Upper lobe of left lung (tissue), 6 donors: Measurements from ENCODE around the gene MAPK7. TPM values are rescaled to one million over a fixed set of nuclear protein-coding genes. Genes with fewer than 3 reads are reported as not detected.
A peak's percentile ranks its signal among the peaks of the same experiment; 100 is the strongest.

Source experiments
- ATAC-seq, 2 donors: fragments of 200-7000 bp; cut with Tn5 transposase; one replicate each; pipeline ENCODE4 v1.9.1; 2022; ENCODE audit warnings: mild to moderate bottlenecking in 2 of 2, moderate library complexity in 2 of 2; ENCODE audit not compliant: low FRiP score in 2 of 2
- DNase-seq, 2 donors: peaks; one replicate each; pipeline ENCODE4 v3.0.0-alpha.2; 2019 to 2020
- H3K27ac ChIP-seq, 4 donors: fragments of 200-600 bp; sonication (generic); one replicate each; pipeline ENCODE4 v1.5.1; 2016 to 2019
- H3K27me3 ChIP-seq, 4 donors: fragments of 200-600 bp; sonication (generic); one replicate each; pipeline ENCODE4 v1.5.1; 2017 to 2019
- H3K36me3 ChIP-seq, 4 donors: fragments of 200-600 bp; sonication (generic); one replicate each; pipeline ENCODE4 v1.5.1; 2016 to 2019
- H3K4me1 ChIP-seq, 4 donors: fragments of 200-600 bp; sonication (generic); one replicate each; pipeline ENCODE4 v1.5.1; 2018 to 2019
- H3K4me3 ChIP-seq, 4 donors: fragments of 200-600 bp; sonication (generic); one replicate each; pipeline ENCODE4 v1.5.1; 2017 to 2019; ENCODE audit warnings: mild to moderate bottlenecking in 2 of 4, moderate library complexity in 1 of 4
- H3K9me3 ChIP-seq, 4 donors: fragments of 200-600 bp; sonication (generic); one replicate each; pipeline ENCODE4 v1.5.1; 2018 to 2019
- EP300 ChIP-seq, 4 donors: sonication (generic); formaldehyde crosslinking; IDR thresholded peaks; one replicate each; pipeline ENCODE4 v1.5.1; 2017; ENCODE audit warnings: antibody characterized with exemption in 4 of 4, control low read depth in 2 of 4
- POLR2A ChIP-seq, 4 donors: fragments of 450-650 bp; IDR thresholded peaks; one replicate each; pipeline ENCODE4 v1.5.1; 2016 to 2017; ENCODE audit warnings: antibody characterized with exemption in 4 of 4, mild to moderate bottlenecking in 2 of 4
- POLR2AphosphoS5 ChIP-seq, 2 donors: sonication (generic); formaldehyde crosslinking; IDR thresholded peaks; one replicate each; pipeline ENCODE4 v1.5.1; 2017; ENCODE audit warnings: antibody characterized with exemption in 2 of 2
- WGBS, 2 donors: methylation state at CpG; one replicate each; pipeline ENCODE4 v1.1.5; 2017 to 2018; 5-methylcytosine and 5-hydroxymethylcytosine counted together
- total RNA-seq, 6 donors: library from RNA; depleted of rRNA in 4 of 6; stranded (reverse); fragments of >200 nt in 4 of 6; gene quantifications; one replicate each; pipeline versions ENCODE4 v1.1.0 to v1.2.1, GENCODE V29; 2016 to 2021
- TF ChIP-seq, protein P1 (sequence below), 6 experiments: fragments of 450-650 bp in 4 of 6; fragments of 200-600 bp in 2 of 6; sonication (generic) in 2 of 6; IDR thresholded peaks; one replicate each; pipeline ENCODE4 v1.5.1; 2016 to 2019; ENCODE audit warnings: antibody characterized with exemption in 6 of 6
- donor health status: DM: no; HTN: no; CAD: no; lungs with moderate emphysema.
- donor health status: DM: no; HTN: yes; CAD: no; lungs with severe emphysema.

MAPK7 gene
- total RNA-seq, 6 donors from 2014 or later: 20.1 to 77.2 (median 37.6) TPM

GRCh38 chr17:19331134-19331533, 47.2 kb upstream of the MAPK7 start:
- ATAC-seq (no peak), DNase-seq (no peak)
- TF ChIP-seq EP300 (IDR thresholded peaks at IDR 0.05) (no peak), POLR2A (IDR thresholded peaks at IDR 0.05) (no peak), POLR2AphosphoS5 (IDR thresholded peaks at IDR 0.05) (no peak)
- TF ChIP-seq, protein P1, sequence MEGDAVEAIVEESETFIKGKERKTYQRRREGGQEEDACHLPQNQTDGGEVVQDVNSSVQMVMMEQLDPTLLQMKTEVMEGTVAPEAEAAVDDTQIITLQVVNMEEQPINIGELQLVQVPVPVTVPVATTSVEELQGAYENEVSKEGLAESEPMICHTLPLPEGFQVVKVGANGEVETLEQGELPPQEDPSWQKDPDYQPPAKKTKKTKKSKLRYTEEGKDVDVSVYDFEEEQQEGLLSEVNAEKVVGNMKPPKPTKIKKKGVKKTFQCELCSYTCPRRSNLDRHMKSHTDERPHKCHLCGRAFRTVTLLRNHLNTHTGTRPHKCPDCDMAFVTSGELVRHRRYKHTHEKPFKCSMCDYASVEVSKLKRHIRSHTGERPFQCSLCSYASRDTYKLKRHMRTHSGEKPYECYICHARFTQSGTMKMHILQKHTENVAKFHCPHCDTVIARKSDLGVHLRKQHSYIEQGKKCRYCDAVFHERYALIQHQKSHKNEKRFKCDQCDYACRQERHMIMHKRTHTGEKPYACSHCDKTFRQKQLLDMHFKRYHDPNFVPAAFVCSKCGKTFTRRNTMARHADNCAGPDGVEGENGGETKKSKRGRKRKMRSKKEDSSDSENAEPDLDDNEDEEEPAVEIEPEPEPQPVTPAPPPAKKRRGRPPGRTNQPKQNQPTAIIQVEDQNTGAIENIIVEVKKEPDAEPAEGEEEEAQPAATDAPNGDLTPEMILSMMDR (IDR thresholded peaks at IDR 0.05): no peak
- Histone ChIP-seq H3K9me3 (no peaks in the 10 kb centered on the region), H3K4me3 (no peak overlapping the region), H3K36me3 (peaks cover 0 to 33% (median 7%) of the 10 kb centered on the region in 4 donors), H3K4me1 (no peaks in the 10 kb centered on the region), H3K27me3 (no peaks in the 10 kb centered on the region), H3K27ac (no peak overlapping the region)
- 58 to 66% methylated on average over 4 of the region's 4 CpGs for WGBS, 2 donors

DNA sequence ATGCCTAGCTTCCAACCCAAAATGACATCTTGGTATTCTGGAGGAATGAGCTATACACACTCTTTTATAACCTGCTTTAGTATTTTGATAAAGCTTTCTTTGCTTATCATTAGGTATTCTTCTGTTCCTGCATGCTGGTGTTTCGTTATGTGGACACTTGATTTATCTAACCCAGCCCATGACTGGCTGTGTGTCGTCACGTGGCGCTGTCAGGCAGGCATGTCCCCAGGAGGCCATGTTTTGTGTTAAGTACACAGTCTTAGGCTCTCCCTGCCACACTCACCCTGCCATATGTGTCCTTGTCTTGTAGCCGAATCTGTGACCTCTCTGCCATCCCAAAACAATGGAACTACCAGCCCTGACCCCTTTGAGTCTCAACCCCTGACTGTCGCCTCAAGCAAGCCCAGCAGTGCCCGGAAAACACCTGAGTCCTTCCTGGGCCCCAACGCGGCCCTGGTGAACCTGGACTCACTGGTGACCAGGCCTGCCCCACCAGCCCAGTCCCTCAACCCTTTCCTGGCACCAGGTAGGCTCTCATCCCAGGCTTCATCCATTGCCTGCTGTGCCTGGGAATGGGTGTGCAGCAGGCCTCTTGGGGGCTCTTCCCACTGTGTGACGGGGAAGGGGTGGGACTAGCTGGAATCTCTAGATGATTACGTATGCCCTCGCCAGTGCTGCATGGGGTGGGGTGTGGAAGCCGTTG, 46.6 kb upstream of the MAPK7 start:
- ATAC-seq: no peak
- WGBS, 2 donors: 85 to 97% methylated on average over 10 to 13 of the region's 13 CpGs

DNA sequence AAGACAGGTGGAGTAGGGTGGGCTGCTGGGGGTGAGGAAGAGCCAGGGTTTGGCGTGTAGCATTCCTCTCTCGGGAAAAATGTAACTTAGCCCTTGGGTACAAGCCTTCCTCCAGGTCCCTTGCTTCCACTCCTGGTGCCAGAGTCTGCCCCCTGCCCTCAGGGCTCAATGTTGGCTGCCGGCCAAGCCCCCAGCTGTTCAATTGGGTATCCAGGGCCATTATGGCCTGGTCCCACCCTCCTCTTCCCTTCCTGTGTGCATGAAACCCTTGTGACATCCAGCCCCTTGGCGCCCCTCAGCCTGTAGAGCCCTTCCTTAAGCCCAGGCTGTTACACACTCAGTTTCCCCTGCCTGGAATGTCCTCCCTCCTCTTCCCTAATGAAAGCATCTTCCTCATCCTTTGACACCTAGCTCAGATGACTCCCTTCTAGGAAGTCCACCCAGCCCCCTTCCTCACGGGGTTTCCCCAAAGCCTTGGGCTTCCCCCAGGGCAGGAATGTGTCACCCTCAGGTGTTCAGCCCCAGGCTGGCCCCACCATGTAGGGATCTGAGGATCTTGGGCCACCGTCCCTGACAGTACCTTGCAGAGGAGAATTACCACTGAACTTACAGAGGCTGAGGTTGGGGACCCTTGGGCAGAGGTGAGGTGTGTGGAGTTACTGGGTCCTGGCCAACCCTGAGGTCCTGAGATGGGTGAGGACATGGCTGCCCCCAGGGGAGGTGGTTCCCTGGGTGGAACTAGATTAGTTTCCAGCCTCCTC, 45.7 kb upstream of the MAPK7 start:
- H3K36me3 ChIP-seq: peaks cover 0 to 33% (median 7%) of the 10 kb centered on the region in 4 donors
- no peak for TF ChIP-seq POLR2A (IDR thresholded peaks at IDR 0.05)
- TF ChIP-seq POLR2AphosphoS5 (IDR thresholded peaks at IDR 0.05): no peak
- TF ChIP-seq EP300 (IDR thresholded peaks at IDR 0.05): no peak
- TF ChIP-seq, protein P1 (IDR thresholded peaks at IDR 0.05): no peak
- H3K27ac ChIP-seq: no peak overlapping the region
- no peak overlapping the region for H3K4me3 ChIP-seq
- no peak for ATAC-seq
- H3K4me1 ChIP-seq: peaks cover 0 to 10% (median 4%) of the 10 kb centered on the region in 4 donors
- H3K9me3 ChIP-seq: no peaks in the 10 kb centered on the region
- peak in 1 of 2 donors; percentile 10 for DNase-seq
- 81 to 93% methylated on average over 5 to 6 of the region's 6 CpGs for WGBS, 2 donors
- H3K27me3 ChIP-seq: no peaks in the 10 kb centered on the region

More for the DNA sequence above, 46.6 kb upstream of the MAPK7 start:
- Histone ChIP-seq H3K27ac (no peak overlapping the region), H3K27me3 (no peaks in the 10 kb centered on the region), H3K9me3 (no peaks in the 10 kb centered on the region), H3K4me3 (no peak overlapping the region), H3K36me3 (peaks cover 0 to 33% (median 7%) of the 10 kb centered on the region in 4 donors), H3K4me1 (peaks cover 0 to 2% (median 0%) of the 10 kb centered on the region in 4 donors)
- no peak for DNase-seq
- TF ChIP-seq EP300 (IDR thresholded peaks at IDR 0.05) (no peak), POLR2A (IDR thresholded peaks at IDR 0.05) (no peak), POLR2AphosphoS5 (IDR thresholded peaks at IDR 0.05) (no peak)
- TF ChIP-seq, protein P1 (IDR thresholded peaks at IDR 0.05): no peak

- Histone ChIP-seq H3K36me3 (peaks cover 0 to 33% (median 7%) of the 10 kb centered on the region in 4 donors), H3K4me1 (peaks cover 0 to 15% (median 10%) of the 10 kb centered on the region in 4 donors), H3K27ac (no peak overlapping the region), H3K9me3 (no peaks in the 10 kb centered on the region), H3K4me3 (no peak overlapping the region), H3K27me3 (no peaks in the 10 kb centered on the region)
- DNase-seq (peak in 1 of 2 donors; percentile 18), ATAC-seq (no peak)
- WGBS, 2 donors: 83 to 92% methylated on average over 1 of the region's 1 CpG
- TF ChIP-seq EP300 (IDR thresholded peaks at IDR 0.05) (no peak), POLR2A (IDR thresholded peaks at IDR 0.05) (no peak), POLR2AphosphoS5 (IDR thresholded peaks at IDR 0.05) (no peak)
- TF ChIP-seq, protein P1 (IDR thresholded peaks at IDR 0.05): no peak
Measured at GRCh38 chr17:19333132-19333440, 45.2 kb upstream of the MAPK7 start.
